Osteocyte (in vitro differentiated cells): Measurements from ENCODE around the gene TSPAN14. TPM values are rescaled to one million over a fixed set of nuclear protein-coding genes. Genes with fewer than 3 reads are reported as not detected.
"Not testable (repeated sequence)": the region's sequence is repeated elsewhere in the genome, so short reads cannot be mapped to it uniquely, and the experiment has no call there.

Source experiments
- DNase-seq: peaks from one replicate; pipeline ENCODE4 v3.0.0; 2021; ENCODE audit warnings: mixed read lengths; ENCODE audit not compliant: unreplicated experiment; ENCODE audit errors: extremely low spot score
- H3K27ac Mint-ChIP-seq: one replicate; pipeline ENCODE4 v1.8.0; 2021; ENCODE audit warnings: mild to moderate bottlenecking, mixed read lengths; ENCODE audit not compliant: unreplicated experiment
- H3K27me3 Mint-ChIP-seq: one replicate; pipeline ENCODE4 v1.8.0; 2021; ENCODE audit warnings: mixed read lengths; ENCODE audit not compliant: unreplicated experiment
- H3K36me3 Mint-ChIP-seq: one replicate; pipeline ENCODE4 v1.8.0; 2021; ENCODE audit warnings: mixed read lengths; ENCODE audit not compliant: unreplicated experiment
- H3K4me1 Mint-ChIP-seq: one replicate; pipeline ENCODE4 v1.8.0; 2021; ENCODE audit warnings: mixed read lengths; ENCODE audit not compliant: unreplicated experiment
- H3K4me3 Mint-ChIP-seq: one replicate; pipeline ENCODE4 v1.8.0; 2021; ENCODE audit warnings: mild to moderate bottlenecking, moderate library complexity, mixed read lengths; ENCODE audit not compliant: unreplicated experiment
- H3K9me3 Mint-ChIP-seq: one replicate; pipeline ENCODE4 v1.8.0; 2021; ENCODE audit warnings: mixed read lengths; ENCODE audit not compliant: unreplicated experiment
- total RNA-seq: library from RNA; stranded (reverse); gene quantifications from 2 replicates; pipeline ENCODE4 v1.2.1, GENCODE V29; 2021
- TF ChIP-seq, protein P1 (sequence below): fragments of 200-600 bp; sonication (generic); IDR thresholded peaks from 2 replicates; pipeline ENCODE4 v1.5.0; 2021; ENCODE audit warnings: antibody characterized with exemption, mild to moderate bottlenecking, moderate library complexity

TSPAN14 gene
- total RNA-seq, 1 donor from 2014 or later, result 50.7 TPM

DNA sequence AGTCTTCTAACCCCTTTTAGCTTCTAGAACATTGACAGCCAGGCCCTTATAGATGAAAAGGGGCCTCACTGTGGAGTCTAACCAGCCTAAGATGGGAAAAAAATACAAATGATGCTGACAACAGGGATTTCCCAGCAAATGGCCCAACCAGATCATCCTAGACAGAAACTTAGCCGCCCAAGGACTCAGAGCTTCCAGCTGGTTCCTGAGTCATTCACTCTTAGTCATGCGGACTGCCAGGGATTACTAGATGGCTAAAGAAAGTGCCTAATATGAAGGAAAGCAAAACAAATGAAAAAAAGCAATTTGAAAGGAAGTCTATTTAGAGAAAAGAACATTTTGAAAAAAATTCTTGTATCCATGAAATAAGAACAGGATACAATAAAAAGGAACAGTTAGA, 23.7 kb downstream of the TSPAN14 start:
- Mint-ChIP-seq H3K27ac (no peak overlapping the region), H3K9me3 (peaks cover 10% of the 10 kb centered on the region), H3K36me3 (peaks cover 13% of the 10 kb centered on the region), H3K4me1 (peaks cover 16% of the 10 kb centered on the region), H3K27me3 (no peaks in the 10 kb centered on the region), H3K4me3 (no peak overlapping the region)
- no peak for DNase-seq
- TF ChIP-seq, protein P1, sequence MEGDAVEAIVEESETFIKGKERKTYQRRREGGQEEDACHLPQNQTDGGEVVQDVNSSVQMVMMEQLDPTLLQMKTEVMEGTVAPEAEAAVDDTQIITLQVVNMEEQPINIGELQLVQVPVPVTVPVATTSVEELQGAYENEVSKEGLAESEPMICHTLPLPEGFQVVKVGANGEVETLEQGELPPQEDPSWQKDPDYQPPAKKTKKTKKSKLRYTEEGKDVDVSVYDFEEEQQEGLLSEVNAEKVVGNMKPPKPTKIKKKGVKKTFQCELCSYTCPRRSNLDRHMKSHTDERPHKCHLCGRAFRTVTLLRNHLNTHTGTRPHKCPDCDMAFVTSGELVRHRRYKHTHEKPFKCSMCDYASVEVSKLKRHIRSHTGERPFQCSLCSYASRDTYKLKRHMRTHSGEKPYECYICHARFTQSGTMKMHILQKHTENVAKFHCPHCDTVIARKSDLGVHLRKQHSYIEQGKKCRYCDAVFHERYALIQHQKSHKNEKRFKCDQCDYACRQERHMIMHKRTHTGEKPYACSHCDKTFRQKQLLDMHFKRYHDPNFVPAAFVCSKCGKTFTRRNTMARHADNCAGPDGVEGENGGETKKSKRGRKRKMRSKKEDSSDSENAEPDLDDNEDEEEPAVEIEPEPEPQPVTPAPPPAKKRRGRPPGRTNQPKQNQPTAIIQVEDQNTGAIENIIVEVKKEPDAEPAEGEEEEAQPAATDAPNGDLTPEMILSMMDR, result no peak

GRCh38 chr10:80480373-80480772, 26.3 kb downstream of the TSPAN14 start:
- H3K27ac Mint-ChIP-seq, DNase-seq, H3K4me3 Mint-ChIP-seq, H3K27me3 Mint-ChIP-seq: not testable (repeated sequence)
- Mint-ChIP-seq H3K4me1 (peaks cover 15% of the 10 kb centered on the region), H3K36me3 (peaks cover 13% of the 10 kb centered on the region), H3K9me3 (peaks cover 10% of the 10 kb centered on the region)

- H3K36me3 Mint-ChIP-seq, result peaks cover 13% of the 10 kb centered on the region
- no peak for DNase-seq
- TF ChIP-seq, protein P1, result no peak
- H3K27ac Mint-ChIP-seq, result no peak overlapping the region
- peaks cover 17% of the 10 kb centered on the region for H3K4me1 Mint-ChIP-seq
- H3K9me3 Mint-ChIP-seq, result peaks cover 10% of the 10 kb centered on the region
- H3K4me3 Mint-ChIP-seq, result no peak overlapping the region
- no peaks in the 10 kb centered on the region for H3K27me3 Mint-ChIP-seq
Observed at GRCh38 chr10:80480852-80481251, 26.7 kb downstream of the TSPAN14 start.

DNA sequence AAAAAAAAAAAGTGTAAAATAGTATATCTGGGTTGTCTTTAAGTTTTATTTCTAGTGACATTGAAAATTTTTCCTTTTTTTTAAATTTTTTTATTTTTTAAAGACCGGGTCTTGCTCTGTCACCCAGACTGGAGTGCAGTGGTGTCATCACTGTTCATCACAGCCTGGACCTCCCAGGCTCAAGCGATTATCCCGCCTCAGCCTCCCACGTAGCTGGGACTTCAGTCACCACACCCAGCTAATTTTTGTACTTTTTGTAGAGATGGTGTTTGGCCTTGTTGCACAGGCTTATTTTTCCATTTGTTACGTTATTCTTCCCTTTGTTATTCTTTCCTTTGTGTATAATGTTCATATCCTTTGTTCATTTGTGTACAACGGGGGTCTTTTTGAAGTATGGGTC, 30.1 kb downstream of the TSPAN14 start:
- H3K4me1 Mint-ChIP-seq, result peaks cover 25% of the 10 kb centered on the region
- no peak overlapping the region for H3K27ac Mint-ChIP-seq
- no peak for DNase-seq
- H3K9me3 Mint-ChIP-seq, result no peaks in the 10 kb centered on the region
- H3K4me3 Mint-ChIP-seq, result no peak overlapping the region
- H3K27me3 Mint-ChIP-seq, result no peaks in the 10 kb centered on the region
- TF ChIP-seq, protein P1, result no peak
- peaks cover 3% of the 10 kb centered on the region for H3K36me3 Mint-ChIP-seq

GRCh38 chr10:80484676-80485075, 30.6 kb downstream of the TSPAN14 start:
- TF ChIP-seq, protein P1, result no peak
- Mint-ChIP-seq H3K9me3 (no peaks in the 10 kb centered on the region), H3K27me3 (no peaks in the 10 kb centered on the region), H3K36me3 (peaks cover 5% of the 10 kb centered on the region), H3K4me3 (no peak overlapping the region), H3K4me1 (peaks cover 25% of the 10 kb centered on the region), H3K27ac (no peak overlapping the region)
- no peak for DNase-seq
